Fibroblast of lung (primary cell): ENCODE measurements around the gene ERBB4. TPM values are rescaled to one million over a fixed set of nuclear protein-coding genes. Genes with fewer than 3 reads are reported as not detected.

ENCODE experiments used
- DNase-seq, 2 donors: peaks; one replicate each; pipeline versions ENCODE4 v3.0.0 to v3.0.0-alpha.2; 2010; ENCODE audit warnings: low read depth in 2 of 2
- H2AFZ ChIP-seq: 2 replicates; pipeline ENCODE4 v1.5.1; 2012; ENCODE audit warnings: low read length, control low read depth, inconsistent platforms
- H3K27ac ChIP-seq: 2 replicates; pipeline ENCODE4 v1.5.1; 2011; ENCODE audit warnings: low read length, control low read depth; ENCODE audit not compliant: insufficient read depth
- H3K27me3 ChIP-seq: 2 replicates; pipeline ENCODE4 v1.5.1; 2011; ENCODE audit warnings: mild to moderate bottlenecking, low read length; ENCODE audit not compliant: control insufficient read depth, insufficient read depth
- H3K36me3 ChIP-seq: 2 replicates; pipeline ENCODE4 v1.5.1; 2011; ENCODE audit warnings: low read length; ENCODE audit not compliant: control insufficient read depth, insufficient read depth
- H3K4me1 ChIP-seq: 2 replicates; pipeline ENCODE4 v1.5.1; 2011; ENCODE audit warnings: low read length; ENCODE audit not compliant: control insufficient read depth, insufficient read depth; ENCODE audit errors: extremely low read depth
- H3K4me2 ChIP-seq: 2 replicates; pipeline ENCODE4 v1.5.1; 2011; ENCODE audit warnings: low read length, control low read depth; ENCODE audit not compliant: insufficient read depth; ENCODE audit errors: extremely low read depth
- H3K4me3 ChIP-seq, 4 experiments: fragments of 200-600 bp in 1 of 4; sonication (generic) in 1 of 4; replicated peaks in 1 of 4; 2 replicates each; pipeline ENCODE4 v1.5.1; 2011 to 2016; ENCODE audit warnings: low read length in 4 of 4, low read depth in 3 of 4, mild to moderate bottlenecking in 3 of 4, control low read depth in 2 of 4, inconsistent platforms in 1 of 4, mixed read lengths in 1 of 4; ENCODE audit not compliant: insufficient read depth in 1 of 4; ENCODE audit errors: control extremely low read depth in 1 of 4
- H3K79me2 ChIP-seq: 2 replicates; pipeline ENCODE4 v1.5.1; 2012; ENCODE audit warnings: mild to moderate bottlenecking, low read length, inconsistent platforms; ENCODE audit not compliant: control insufficient read depth, insufficient read depth
- H3K9ac ChIP-seq: 2 replicates; pipeline ENCODE4 v1.5.1; 2011; ENCODE audit warnings: mild to moderate bottlenecking, low read length, control low read depth; ENCODE audit not compliant: insufficient read depth
- H3K9me3 ChIP-seq: 2 replicates; pipeline ENCODE4 v1.5.1; 2012; ENCODE audit warnings: low read depth, low read length; ENCODE audit not compliant: control insufficient read depth, insufficient read depth
- H4K20me1 ChIP-seq: 2 replicates; pipeline ENCODE4 v1.5.1; 2011; ENCODE audit warnings: low read length; ENCODE audit not compliant: control insufficient read depth, insufficient read depth; ENCODE audit errors: extremely low read depth
- CTCF ChIP-seq, 2 donors: IDR thresholded peaks in 1 of 2; conservative IDR thresholded peaks in 1 of 2; 1 replicate in 1 of 2; 2 replicates in 1 of 2; pipeline ENCODE4 v1.5.1; 2011 to 2012; ENCODE audit warnings: low read length in 2 of 2, control low read depth in 1 of 2, inconsistent platforms in 1 of 2, low read depth in 1 of 2, mild to moderate bottlenecking in 1 of 2
- EZH2 ChIP-seq: IDR thresholded peaks from 2 replicates; pipeline ENCODE4 v1.5.1; 2012; ENCODE audit warnings: low read length, control low read depth, mild to moderate bottlenecking; ENCODE audit errors: missing control alignments
- polyA plus RNA-seq, 2 donors: library from polyadenylated mRNA; depleted of rRNA in 1 of 2; stranded (reverse) in 1 of 2; unstranded in 1 of 2; fragments of >200 nt; gene quantifications; 2 replicates each; pipeline ENCODE4 v1.2.1, GENCODE V29; 2011 to 2012; ENCODE audit warnings: missing spikeins in 1 of 2
- total RNA-seq: library from RNA; depleted of rRNA; stranded (reverse); fragments of >200 nt; gene quantifications from 2 replicates; pipeline ENCODE4 v1.2.1, GENCODE V29; 2014

Gene ERBB4
- total and polyA plus RNA-seq, 2 donors (not counting 1 experiment from before 2014, with no cell fraction given), result 0.08 to 0.17 TPM

DNA sequence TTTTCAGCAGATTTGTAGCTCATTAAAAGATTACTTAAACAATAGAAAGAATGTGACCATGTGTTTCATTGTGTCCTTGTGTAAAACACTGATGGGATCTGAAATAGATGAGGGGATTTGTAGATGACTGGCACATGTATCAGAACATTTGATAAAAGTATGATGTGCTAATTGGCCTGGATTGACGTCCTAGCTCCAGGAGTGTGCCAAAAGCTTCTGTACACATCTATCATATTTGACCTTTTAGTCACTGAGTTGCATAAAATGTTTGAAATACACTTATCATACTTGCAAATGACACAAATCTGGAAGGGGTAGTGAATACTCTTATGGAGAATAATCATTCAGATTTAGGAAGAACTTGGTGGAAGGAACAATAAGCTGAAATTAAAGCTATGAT, 778.5 kb downstream of the ERBB4 start:
- TF ChIP-seq EZH2, result no peak
- TF ChIP-seq CTCF (conservative IDR thresholded peaks at IDR 0.05 in 1 of 2, IDR thresholded peaks at IDR 0.05 in 1 of 2; ENCODE audit: low read depth in 1 of 2, low read length in 2 of 2), result no peak
- H4K20me1 ChIP-seq, result no peaks in the 10 kb centered on the region

GRCh38 chr2:211756266-211756665, 782.3 kb downstream of the ERBB4 start:
- no peak overlapping the region for H3K27ac ChIP-seq
- no peak overlapping the region for H2AFZ ChIP-seq
- no peaks in the 10 kb centered on the region for H3K36me3 ChIP-seq
- H3K4me3 ChIP-seq, result no peak overlapping the region
- TF ChIP-seq EZH2, result no peak
- no peak for TF ChIP-seq CTCF (conservative IDR thresholded peaks at IDR 0.05 in 1 of 2, IDR thresholded peaks at IDR 0.05 in 1 of 2; ENCODE audit: low read depth in 1 of 2, low read length in 2 of 2)
- H3K4me2 ChIP-seq, result no peak overlapping the region
- no peak overlapping the region for H3K9ac ChIP-seq
- H3K4me1 ChIP-seq, result no peaks in the 10 kb centered on the region
- no peaks in the 10 kb centered on the region for H3K9me3 ChIP-seq
- no peaks in the 10 kb centered on the region for H4K20me1 ChIP-seq
- DNase-seq, result no peak
- H3K79me2 ChIP-seq, result no peaks in the 10 kb centered on the region
- no peaks in the 10 kb centered on the region for H3K27me3 ChIP-seq

More for the DNA sequence above, 778.5 kb downstream of the ERBB4 start:
- H3K4me2 ChIP-seq, result no peak overlapping the region
- DNase-seq, result no peak
- no peak overlapping the region for H3K27ac ChIP-seq
- no peak overlapping the region for H3K4me3 ChIP-seq
- no peaks in the 10 kb centered on the region for H3K27me3 ChIP-seq
- H3K79me2 ChIP-seq, result no peaks in the 10 kb centered on the region
- H2AFZ ChIP-seq, result no peak overlapping the region
- no peaks in the 10 kb centered on the region for H3K4me1 ChIP-seq
- H3K9me3 ChIP-seq, result no peaks in the 10 kb centered on the region
- H3K9ac ChIP-seq, result no peak overlapping the region
- no peaks in the 10 kb centered on the region for H3K36me3 ChIP-seq

- no peak for DNase-seq
- Histone ChIP-seq H3K4me2 (no peak overlapping the region), H3K36me3 (no peaks in the 10 kb centered on the region), H3K9ac (no peak overlapping the region), H3K4me1 (no peaks in the 10 kb centered on the region), H3K4me3 (no peak overlapping the region), H4K20me1 (no peaks in the 10 kb centered on the region), H2AFZ (no peak overlapping the region), H3K9me3 (no peaks in the 10 kb centered on the region), H3K79me2 (no peaks in the 10 kb centered on the region), H3K27ac (no peak overlapping the region), H3K27me3 (no peaks in the 10 kb centered on the region)
- TF ChIP-seq CTCF (conservative IDR thresholded peaks at IDR 0.05 in 1 of 2, IDR thresholded peaks at IDR 0.05 in 1 of 2; ENCODE audit: low read depth in 1 of 2, low read length in 2 of 2) (no peak), EZH2 (no peak)
Measured at GRCh38 chr2:211755187-211755586, 783.4 kb downstream of the ERBB4 start.
